ENCODE data around the gene CD84. TPM values are rescaled to one million over a fixed set of nuclear protein-coding genes. Genes with fewer than 3 reads are reported as not detected.

Gene CD84
- total and polyA plus RNA-seq, 12 donors: 1.0 to 29.9 (median 12.4) TPM

GRCh38 chr1:160541622-160542302 is 37.5 kb downstream of the CD84 start:
- no peak for DNase-seq
- Histone ChIP-seq H3K9me3 (replicated peaks in 1 of 3) (no peaks in the 10 kb centered on the region), H3K27me3 (no peaks in the 10 kb centered on the region), H3K4me1 (replicated peaks in 1 of 2) (no peaks in the 10 kb centered on the region), H3K27ac (no peak overlapping the region), H3K36me3 (replicated peaks in 1 of 2) (no peaks in the 10 kb centered on the region), H3K4me3 (no peak overlapping the region)
- WGBS, 4 donors: 49 to 81% (median 60%) methylated on average over 1 of the region's 1 CpG
- intact Hi-C loops (cut with DNase I): no loop called here
- TF ChIP-seq CTCF (IDR thresholded peaks at IDR 0.05) (no peak), POLR2A (IDR thresholded peaks at IDR 0.05) (no peak)

GRCh38 chr1:160540859-160541233 is 38.5 kb downstream of the CD84 start:
- no peaks in the 10 kb centered on the region for H3K27me3 ChIP-seq
- no peak overlapping the region for H3K27ac ChIP-seq
- peaks cover 0 to 2% (median 0%) of the 10 kb centered on the region in 3 donors for H3K9me3 ChIP-seq (replicated peaks in 1 of 3)
- no peaks in the 10 kb centered on the region for H3K4me1 ChIP-seq (replicated peaks in 1 of 2)
- H3K4me3 ChIP-seq: no peak overlapping the region
- intact Hi-C loops (cut with DNase I): no loop called here
- no peak for DNase-seq
- H3K36me3 ChIP-seq (replicated peaks in 1 of 2): no peaks in the 10 kb centered on the region
- no peak for TF ChIP-seq CTCF (IDR thresholded peaks at IDR 0.05)
- TF ChIP-seq POLR2A (IDR thresholded peaks at IDR 0.05): no peak

GRCh38 chr1:160539990-160540858 is 39.1 kb downstream of the CD84 start:
- intact Hi-C loops (cut with DNase I): no loop called here
- H3K27me3 ChIP-seq: no peaks in the 10 kb centered on the region
- H3K4me3 ChIP-seq: no peak overlapping the region
- peaks cover 0 to 8% (median 0%) of the 10 kb centered on the region in 3 donors for H3K9me3 ChIP-seq (replicated peaks in 1 of 3)
- no peaks in the 10 kb centered on the region for H3K4me1 ChIP-seq (replicated peaks in 1 of 2)
- 45 to 54% (median 47%) methylated on average over 7 to 8 of the region's 8 CpGs for WGBS, 4 donors
- H3K27ac ChIP-seq: no peak overlapping the region
- DNase-seq: no peak
- H3K36me3 ChIP-seq (replicated peaks in 1 of 2): no peaks in the 10 kb centered on the region
- no peak for TF ChIP-seq POLR2A (IDR thresholded peaks at IDR 0.05)
- no peak for TF ChIP-seq CTCF (IDR thresholded peaks at IDR 0.05)

- intact Hi-C loops (cut with DNase I): no loop called here
- 77 to 85% (median 83%) methylated on average over 6 of the region's 6 CpGs for WGBS, 4 donors
These were observed 39.7 kb downstream of the CD84 start for GRCh38 chr1:160539684-160539989.

More at GRCh38 chr1:160539684-160539989, 39.7 kb downstream of the CD84 start:
- TF ChIP-seq CTCF (IDR thresholded peaks at IDR 0.05): no peak
- no peak for TF ChIP-seq POLR2A (IDR thresholded peaks at IDR 0.05)
- H3K4me3 ChIP-seq: no peak overlapping the region
- H3K9me3 ChIP-seq (replicated peaks in 1 of 3): peaks cover 0 to 9% (median 0%) of the 10 kb centered on the region in 3 donors
- no peaks in the 10 kb centered on the region for H3K36me3 ChIP-seq (replicated peaks in 1 of 2)
- DNase-seq: no peak
- H3K27me3 ChIP-seq: no peaks in the 10 kb centered on the region
- no peaks in the 10 kb centered on the region for H3K4me1 ChIP-seq (replicated peaks in 1 of 2)
- no peak overlapping the region for H3K27ac ChIP-seq

All from adrenal gland (tissue), 12 donors.